HG03565 (cell line): ENCODE measurements around the gene CDC42BPA.
"Not testable (repeated sequence)": the region's sequence is repeated elsewhere in the genome, so short reads cannot be mapped to it uniquely, and the experiment has no call there.

Experiments used
- ATAC-seq: cut with Tn5 transposase; IDR thresholded peaks from one replicate; pipeline ENCODE4 v1.9.1; 2021; ENCODE audit warnings: mild to moderate bottlenecking, moderate library complexity; ENCODE audit not compliant: unreplicated experiment

Gene CDC42BPA

GRCh38 chr1:227336136-227336535, 17.8 kb upstream of the CDC42BPA start:
- ATAC-seq: not testable (repeated sequence)

DNA sequence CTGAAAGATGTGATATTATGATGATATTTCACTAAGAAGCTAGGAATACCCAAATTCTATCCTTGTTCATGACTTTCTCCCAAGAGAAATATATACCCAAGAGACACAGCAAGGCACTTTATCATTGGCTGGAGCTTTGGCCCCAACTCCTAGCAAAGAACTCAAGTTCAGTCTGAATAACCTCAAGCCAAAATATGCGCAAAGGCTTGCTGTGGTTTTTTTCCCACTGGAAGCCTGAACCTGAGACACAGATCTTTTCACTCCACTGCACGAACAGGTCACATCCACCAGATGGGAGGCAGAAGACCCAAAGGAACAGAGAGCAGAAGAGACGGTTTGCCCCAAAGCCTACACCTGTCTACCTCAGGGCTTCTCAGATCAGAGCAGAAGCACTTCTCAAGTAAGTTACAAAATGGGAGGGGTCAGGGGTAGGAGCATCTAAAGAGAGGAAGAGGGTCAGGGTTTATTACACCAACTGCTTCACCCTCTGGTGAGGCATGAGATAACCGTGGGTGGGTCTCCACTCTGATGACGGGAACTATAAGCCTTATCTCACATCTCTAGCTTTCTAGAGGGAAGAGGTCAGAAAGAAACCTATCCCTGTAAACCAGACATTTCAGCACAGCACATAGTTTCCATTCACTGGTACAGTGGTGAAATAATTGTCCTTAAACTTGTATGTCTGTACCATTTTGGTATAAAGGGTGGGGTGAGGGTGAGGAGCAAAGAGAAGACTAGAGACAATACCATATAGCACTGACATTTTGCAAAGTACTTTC, 17.1 kb upstream of the CDC42BPA start:
- no peak for ATAC-seq

- no peak for ATAC-seq
Measured at GRCh38 chr1:227333423-227333822, 15.1 kb upstream of the CDC42BPA start.

GRCh38 chr1:227330279-227331076, 12.2 kb upstream of the CDC42BPA start:
- no peak for ATAC-seq

GRCh38 chr1:227328405-227329019, 10.2 kb upstream of the CDC42BPA start:
- ATAC-seq: no peak

DNA sequence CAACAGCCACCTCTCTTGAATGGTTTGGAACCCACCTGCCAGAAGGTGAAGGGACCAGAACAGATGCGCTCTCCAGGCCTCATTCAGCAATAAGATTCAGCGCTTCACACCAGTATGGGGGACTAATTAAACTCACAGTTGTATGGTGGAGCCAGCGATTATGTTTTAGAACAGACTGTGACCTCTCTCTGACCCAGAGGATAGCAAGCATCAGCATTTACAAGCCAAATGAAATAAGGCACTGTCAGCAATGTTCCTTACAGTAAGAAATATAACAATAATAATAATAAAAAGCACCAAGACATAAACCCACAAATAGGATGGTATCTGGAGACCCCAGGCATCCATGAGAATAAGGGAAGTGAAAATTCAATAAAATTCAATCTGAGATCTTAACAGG, 6.9 kb upstream of the CDC42BPA start:
- ATAC-seq: no peak

DNA sequence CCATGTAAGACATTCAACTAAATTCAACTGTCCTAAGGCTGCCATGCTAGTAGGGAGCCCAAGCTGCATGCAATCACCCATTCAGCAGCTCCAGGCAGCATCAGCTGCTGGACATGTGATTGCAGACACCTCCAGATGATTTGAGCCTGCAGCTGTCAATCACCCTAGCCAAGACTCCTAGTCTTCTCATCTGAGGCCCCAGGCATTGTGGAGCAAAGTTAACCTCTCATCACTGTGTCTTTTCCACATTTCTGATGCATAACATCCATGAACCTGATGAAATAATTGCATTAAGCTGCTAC, 5.6 kb upstream of the CDC42BPA start:
- ATAC-seq: no peak

- ATAC-seq: no peak
Measured at GRCh38 chr1:227323171-227323966, 5.1 kb upstream of the CDC42BPA start.

DNA sequence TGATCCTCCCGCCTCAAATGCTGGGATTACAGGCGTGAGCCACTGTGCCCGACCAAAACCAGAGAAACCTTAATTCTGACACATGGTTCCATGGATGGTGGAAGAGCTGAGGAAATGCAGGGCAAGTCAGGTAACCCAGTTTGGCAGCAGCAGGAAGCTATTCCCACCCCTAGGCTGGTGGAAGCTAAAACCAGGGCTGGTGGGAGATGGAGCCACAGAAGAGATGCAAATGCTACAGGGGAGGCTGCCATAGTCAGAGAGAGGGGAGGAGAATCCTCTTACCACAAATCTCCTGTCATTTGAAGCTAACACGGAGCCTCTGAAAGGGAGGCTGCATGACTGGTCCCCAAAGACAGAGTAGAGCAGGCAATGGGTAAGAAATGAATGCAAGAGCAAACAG, 4.1 kb upstream of the CDC42BPA start:
- ATAC-seq: no peak

DNA sequence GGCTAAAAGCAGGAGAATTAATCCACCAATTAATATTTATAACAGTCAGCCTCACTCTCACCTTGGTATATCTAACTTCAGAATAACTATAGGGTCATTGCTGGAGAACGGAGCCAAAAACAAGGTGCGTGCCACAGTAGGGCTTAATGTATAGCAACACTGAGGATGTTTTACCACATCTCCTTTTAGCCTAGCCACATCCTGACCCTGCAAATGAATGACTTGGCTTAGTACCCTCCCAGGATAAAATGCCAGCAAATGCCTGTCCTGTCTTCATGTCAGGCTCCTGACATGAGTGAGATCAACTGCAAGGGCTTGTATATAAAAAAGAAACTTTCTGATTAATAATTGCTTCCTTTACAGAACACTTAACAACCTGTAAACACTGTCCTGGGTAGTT, 2.7 kb upstream of the CDC42BPA start:
- ATAC-seq: no peak

DNA sequence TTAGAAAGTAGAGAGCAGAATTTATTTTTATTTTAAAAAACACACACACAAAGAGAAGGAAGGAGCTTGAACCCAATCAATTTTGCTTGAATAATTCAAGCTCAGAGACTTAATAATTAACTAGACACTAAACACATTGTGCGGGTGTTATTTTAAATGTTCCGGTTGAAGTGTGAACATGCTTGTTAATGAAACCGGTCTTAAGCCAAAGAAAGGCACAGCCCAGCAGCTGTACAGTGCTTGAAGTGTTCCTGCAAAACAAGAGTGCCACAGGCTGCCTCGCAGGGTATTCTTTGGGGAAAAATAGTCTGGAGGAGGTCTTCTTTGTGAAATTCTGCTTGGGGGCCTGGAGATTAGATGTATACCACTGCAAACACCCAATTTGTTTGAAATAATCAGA, 2.2 kb upstream of the CDC42BPA start:
- ATAC-seq: no peak

GRCh38 chr1:227318853-227319607, 738 bp upstream of the CDC42BPA start:
- ATAC-seq: no peak

- ATAC-seq: no peak
Measured at GRCh38 chr1:227317523-227318015, 723 bp downstream of the CDC42BPA start.

- ATAC-seq: no peak
Measured at GRCh38 chr1:227317011-227317451, 1.3 kb downstream of the CDC42BPA start.

DNA sequence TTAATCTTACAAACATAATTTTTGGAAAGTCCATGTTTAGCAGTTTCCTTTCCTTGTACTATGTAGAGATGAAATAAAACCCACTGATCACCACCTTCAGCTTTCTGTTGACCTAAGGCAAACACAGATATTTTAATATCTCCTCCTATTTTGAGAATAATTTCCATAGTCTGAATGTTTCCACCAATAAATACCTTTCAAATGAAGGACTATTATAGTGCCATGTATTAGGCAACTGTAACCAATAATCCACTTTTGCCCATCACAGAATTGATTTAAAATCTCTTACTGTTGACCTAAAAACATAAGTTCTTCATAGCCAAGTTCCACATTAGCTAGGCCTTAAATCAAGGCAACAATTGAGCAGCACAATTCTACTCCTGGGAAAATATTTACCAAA, 1.8 kb downstream of the CDC42BPA start:
- ATAC-seq: no peak

- ATAC-seq: no peak
Measured at GRCh38 chr1:227315629-227316346, 2.5 kb downstream of the CDC42BPA start.

DNA sequence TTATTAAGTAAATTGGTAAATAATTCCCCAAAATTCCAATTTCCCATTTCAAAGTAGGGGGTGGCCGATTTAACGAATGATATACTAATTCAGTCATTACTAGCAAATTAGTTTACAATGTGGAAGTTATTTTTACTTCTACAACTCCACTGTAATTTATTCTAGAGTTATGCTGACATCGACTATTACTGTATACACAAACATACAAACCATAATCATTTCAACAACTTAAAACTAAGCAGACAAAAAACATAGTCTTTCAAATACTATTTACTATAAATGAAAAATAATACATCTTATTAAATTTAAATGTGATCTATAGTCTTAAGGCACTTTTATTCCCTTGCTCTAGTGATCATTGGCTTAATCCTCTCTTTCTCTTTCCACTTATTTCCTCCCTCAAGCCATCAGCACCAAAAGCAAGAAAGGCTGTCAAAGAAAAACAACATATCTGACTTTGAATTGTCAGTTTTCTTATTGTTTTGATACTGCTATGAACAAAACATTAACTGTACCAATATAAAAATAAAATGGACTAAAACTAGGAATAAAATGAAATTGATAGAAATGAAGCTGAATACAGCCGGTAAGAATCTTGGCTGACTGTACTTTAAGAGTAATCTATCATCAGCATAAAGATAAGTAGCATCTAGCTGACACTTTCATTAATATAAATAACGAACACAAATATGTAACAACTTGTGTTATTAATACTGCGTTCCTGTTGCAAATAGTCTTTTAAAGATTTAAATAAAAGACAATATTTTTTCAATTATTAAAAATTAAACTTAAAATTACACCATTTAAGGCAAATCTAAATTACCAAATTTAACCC, 4.1 kb downstream of the CDC42BPA start:
- no peak for ATAC-seq

- no peak for ATAC-seq
Measured at GRCh38 chr1:227312361-227313025, 5.8 kb downstream of the CDC42BPA start.
